Natural killer cell (primary cell): ENCODE measurements around the gene ARHGAP44. TPM values are rescaled to one million over a fixed set of nuclear protein-coding genes. Genes with fewer than 3 reads are reported as not detected.

Experiments
- ATAC-seq, 3 donors: fragments of 150-1000 bp in 2 of 3; fragments of 200-7000 bp in 1 of 3; cut with Tn5 transposase; 1 replicate in 1 of 3; 2 replicates in 2 of 3; pipeline ENCODE4 v1.10.0; 2021; ENCODE audit warnings: mild to moderate bottlenecking in 2 of 3, moderate library complexity in 2 of 3
- DNase-seq, 2 donors: peaks; one replicate each; pipeline versions ENCODE4 v3.0.0 to v3.0.0-alpha.2; 2013 to 2021; ENCODE audit warnings: mixed read lengths in 1 of 2
- H3K27ac ChIP-seq: one replicate; pipeline ENCODE4 v1.5.1; 2013; ENCODE audit warnings: mild to moderate bottlenecking, low read length
- H3K27me3 ChIP-seq: one replicate; pipeline ENCODE4 v1.6.1; 2013; ENCODE audit warnings: low read length; ENCODE audit not compliant: control insufficient read depth, insufficient read depth
- H3K36me3 ChIP-seq: one replicate; pipeline ENCODE4 v1.6.1; 2013; ENCODE audit warnings: low read length; ENCODE audit not compliant: control insufficient read depth, insufficient read depth
- H3K4me1 ChIP-seq: one replicate; pipeline ENCODE4 v1.6.1; 2013; ENCODE audit warnings: low read length; ENCODE audit not compliant: control insufficient read depth, insufficient read depth
- H3K4me3 ChIP-seq: one replicate; pipeline ENCODE4 v1.5.1; 2013; ENCODE audit warnings: low read length
- H3K9me3 ChIP-seq: one replicate; pipeline ENCODE4 v1.6.1; 2013; ENCODE audit warnings: low read length; ENCODE audit not compliant: control insufficient read depth, insufficient read depth
- H3K27ac Mint-ChIP-seq, 2 donors: one replicate each; pipeline ENCODE4 v1.8.0; 2022; ENCODE audit warnings: mild to moderate bottlenecking in 2 of 2, mixed read lengths in 2 of 2, moderate library complexity in 1 of 2
- H3K27me3 Mint-ChIP-seq, 2 donors: one replicate each; pipeline ENCODE4 v1.8.0; 2022; ENCODE audit warnings: low read depth in 2 of 2, mixed read lengths in 2 of 2
- H3K36me3 Mint-ChIP-seq: one replicate; pipeline ENCODE4 v1.8.0; 2022; ENCODE audit warnings: mixed read lengths
- H3K4me1 Mint-ChIP-seq, 2 donors: one replicate each; pipeline ENCODE4 v1.8.0; 2022; ENCODE audit warnings: mixed read lengths in 2 of 2
- H3K4me3 Mint-ChIP-seq: one replicate; pipeline ENCODE4 v1.8.0; 2022; ENCODE audit warnings: mild to moderate bottlenecking, moderate library complexity, mixed read lengths
- H3K9me3 Mint-ChIP-seq, 2 donors: one replicate each; pipeline ENCODE4 v1.8.0; 2022; ENCODE audit warnings: mixed read lengths in 2 of 2
- CTCF ChIP-seq: fragments of 200-600 bp; IDR thresholded peaks from one replicate; pipeline ENCODE4 v1.8.0; 2022; ENCODE audit warnings: antibody characterized with exemption
- WGBS: methylation state at CpG from one replicate; pipeline ENCODE4 v1.1.7; 2013; ENCODE audit warnings: missing lambda C conversion rate; ENCODE audit not compliant: insufficient coverage; 5-methylcytosine and 5-hydroxymethylcytosine counted together
- intact Hi-C: fragments of 100-400 bp; cut with micrococcal nuclease; formaldehyde crosslinking; loops from one replicate; pipeline ENCODE4 v1.14.2; 2022
- total RNA-seq, 4 donors: library from RNA; stranded (reverse); fragments of 120-200 nt in 1 of 4; gene quantifications; one replicate each; pipeline versions ENCODE4 v1.2.3 to v1.2.4, GENCODE V29; 2013 to 2022

ARHGAP44 gene
- total RNA-seq, 3 donors from 2014 or later (not counting 1 experiment from before 2014, with no cell fraction given): not detected

GRCh38 chr17:12952012-12952411 is 162.7 kb downstream of the ARHGAP44 start:
- intact Hi-C loops: no loop called here
- Histone ChIP-seq H3K4me3 (no peak overlapping the region), H3K4me1 (no peaks in the 10 kb centered on the region), H3K36me3 (no peaks in the 10 kb centered on the region), H3K27ac (no peak overlapping the region), H3K27me3 (no peaks in the 10 kb centered on the region), H3K9me3 (no peaks in the 10 kb centered on the region)
- TF ChIP-seq CTCF: no peak
- Mint-ChIP-seq H3K4me3 (no peak overlapping the region), H3K27me3 (peaks cover 0 to 3% of the 10 kb centered on the region in 2 donors), H3K27ac (no peak overlapping the region), H3K9me3 (peaks cover 0 to 2% of the 10 kb centered on the region in 2 donors), H3K4me1 (no peaks in the 10 kb centered on the region), H3K36me3 (no peaks in the 10 kb centered on the region)
- WGBS: 88% methylated on average over 3 of the region's 4 CpGs
- ATAC-seq: no peak
- DNase-seq: no peak

- no peaks in the 10 kb centered on the region for H3K27me3 Mint-ChIP-seq
- WGBS: 95% methylated on average over 13 of the region's 13 CpGs
- H3K36me3 ChIP-seq: no peaks in the 10 kb centered on the region
- H3K4me1 Mint-ChIP-seq: no peaks in the 10 kb centered on the region
- H3K36me3 Mint-ChIP-seq: no peaks in the 10 kb centered on the region
- H3K4me1 ChIP-seq: no peaks in the 10 kb centered on the region
- H3K4me3 Mint-ChIP-seq: no peak overlapping the region
- H3K9me3 Mint-ChIP-seq: peaks cover 0 to 2% of the 10 kb centered on the region in 2 donors
- H3K27ac ChIP-seq: no peak overlapping the region
- H3K27me3 ChIP-seq: no peaks in the 10 kb centered on the region
- TF ChIP-seq CTCF: no peak
- ATAC-seq: no peak
- DNase-seq: no peak
- H3K27ac Mint-ChIP-seq: no peak overlapping the region
- H3K9me3 ChIP-seq: no peaks in the 10 kb centered on the region
- intact Hi-C loops: no loop called here
- no peak overlapping the region for H3K4me3 ChIP-seq
Observed at GRCh38 chr17:12953156-12953555, 163.9 kb downstream of the ARHGAP44 start.

- 89% methylated on average over 5 of the region's 5 CpGs for WGBS
- H3K9me3 ChIP-seq: peaks cover 5% of the 10 kb centered on the region
- H3K4me1 ChIP-seq: no peaks in the 10 kb centered on the region
- no peaks in the 10 kb centered on the region for H3K27me3 Mint-ChIP-seq
- TF ChIP-seq CTCF: no peak
- DNase-seq (no peak), ATAC-seq (no peak)
- H3K9me3 Mint-ChIP-seq: no peaks in the 10 kb centered on the region
- no peak overlapping the region for H3K4me3 ChIP-seq
- no peak overlapping the region for H3K27ac Mint-ChIP-seq
- H3K4me3 Mint-ChIP-seq: no peak overlapping the region
- no peaks in the 10 kb centered on the region for H3K36me3 ChIP-seq
- intact Hi-C loops: no loop called here
- H3K27ac ChIP-seq: no peak overlapping the region
- H3K36me3 Mint-ChIP-seq: no peaks in the 10 kb centered on the region
- H3K27me3 ChIP-seq: no peaks in the 10 kb centered on the region
- H3K4me1 Mint-ChIP-seq: no peaks in the 10 kb centered on the region
Observed at GRCh38 chr17:12955521-12955920, 166.2 kb downstream of the ARHGAP44 start.

GRCh38 chr17:12958786-12959185 is 169.5 kb downstream of the ARHGAP44 start:
- no peak for ATAC-seq
- no peaks in the 10 kb centered on the region for H3K36me3 Mint-ChIP-seq
- H3K9me3 Mint-ChIP-seq: peaks cover 0 to 2% of the 10 kb centered on the region in 2 donors

More at GRCh38 chr17:12958786-12959185, 169.5 kb downstream of the ARHGAP44 start:
- Histone ChIP-seq H3K9me3 (peaks cover 5% of the 10 kb centered on the region), H3K27me3 (no peaks in the 10 kb centered on the region), H3K4me1 (no peaks in the 10 kb centered on the region), H3K4me3 (no peak overlapping the region), H3K36me3 (no peaks in the 10 kb centered on the region), H3K27ac (no peak overlapping the region)
- no peak for DNase-seq
- Mint-ChIP-seq H3K27me3 (no peaks in the 10 kb centered on the region), H3K27ac (no peak overlapping the region), H3K4me3 (no peak overlapping the region), H3K4me1 (no peaks in the 10 kb centered on the region)
- no peak for TF ChIP-seq CTCF
- intact Hi-C loops: no loop called here
- WGBS: 96% methylated on average over 12 of the region's 12 CpGs
